SIG-M5 treated with dmso at 0.1 percent for 504 hours (cell line): ENCODE measurements around the gene NKX1-2.
"Not testable (repeated sequence)": the region's sequence is repeated elsewhere in the genome, so short reads cannot be mapped to it uniquely, and the experiment has no call there.

Experiments
- DNase-seq: peaks from one replicate; lab custom pipeline; 2025; ENCODE audit not compliant: unreplicated experiment; lab: John Stamatoyannopoulos, UW

Gene NKX1-2

GRCh38 chr10:124453960-124454610 lies 4.2 kb upstream of the NKX1-2 start:
- DNase-seq = no peak

GRCh38 chr10:124451276-124451675 lies 1.4 kb upstream of the NKX1-2 start:
- DNase-seq = no peak

- no peak for DNase-seq
These were observed 885 bp upstream of the NKX1-2 start for GRCh38 chr10:124450783-124451057.

GRCh38 chr10:124449170-124450011 lies 444 bp downstream of the NKX1-2 start:
- no peak for DNase-seq

- no peak for DNase-seq
These were observed 1.1 kb downstream of the NKX1-2 start for GRCh38 chr10:124448696-124449169.

- DNase-seq = no peak
These were observed 1.9 kb downstream of the NKX1-2 start for GRCh38 chr10:124447751-124448466.

- no peak for DNase-seq
These were observed 2.7 kb downstream of the NKX1-2 start for GRCh38 chr10:124446830-124447750.

GRCh38 chr10:124441694-124442093 lies 8.1 kb downstream of the NKX1-2 start:
- DNase-seq = not testable (repeated sequence)

- DNase-seq = peak; percentile 19
These were observed 13.6 kb downstream of the NKX1-2 start for GRCh38 chr10:124436191-124436638.

GRCh38 chr10:124435683-124436082 lies 14.2 kb downstream of the NKX1-2 start:
- not testable (repeated sequence) for DNase-seq

- no peak for DNase-seq
These were observed 16.4 kb downstream of the NKX1-2 start for GRCh38 chr10:124433461-124433860.

- no peak for DNase-seq
These were observed 19.8 kb downstream of the NKX1-2 start for GRCh38 chr10:124430077-124430476.

GRCh38 chr10:124429576-124429975 lies 20.3 kb downstream of the NKX1-2 start:
- DNase-seq = no peak

- DNase-seq = no peak
These were observed 21.5 kb downstream of the NKX1-2 start for GRCh38 chr10:124428207-124428777.

- no peak for DNase-seq
These were observed 24.4 kb downstream of the NKX1-2 start for GRCh38 chr10:124425227-124425962.

GRCh38 chr10:124423813-124424212 lies 26.0 kb downstream of the NKX1-2 start:
- no peak for DNase-seq

GRCh38 chr10:124422742-124423141 lies 27.1 kb downstream of the NKX1-2 start:
- DNase-seq = no peak

- DNase-seq = no peak
These were observed 29.6 kb downstream of the NKX1-2 start for GRCh38 chr10:124420254-124420653.

- no peak for DNase-seq
These were observed 30.2 kb downstream of the NKX1-2 start for GRCh38 chr10:124419635-124420034.
